Ishikawa (cell line): ENCODE data around the gene CSNK2B.

ENCODE experiments used
- CEBPB ChIP-seq: IDR thresholded peaks from 2 replicates; pipeline ENCODE4 v1.6.1; 2012
- EP300 ChIP-seq: IDR thresholded peaks from 2 replicates; pipeline ENCODE4 v1.6.1; 2012; ENCODE audit warnings: borderline replicate concordance

GRCh38 chr6:31664790-31665500 is 935 bp upstream of the CSNK2B start, which contains the start of gene GPANK1:
- TF ChIP-seq CEBPB: peak; percentile 61
- TF ChIP-seq EP300: no peak
